ENCODE data around the gene RAB21.

DNA sequence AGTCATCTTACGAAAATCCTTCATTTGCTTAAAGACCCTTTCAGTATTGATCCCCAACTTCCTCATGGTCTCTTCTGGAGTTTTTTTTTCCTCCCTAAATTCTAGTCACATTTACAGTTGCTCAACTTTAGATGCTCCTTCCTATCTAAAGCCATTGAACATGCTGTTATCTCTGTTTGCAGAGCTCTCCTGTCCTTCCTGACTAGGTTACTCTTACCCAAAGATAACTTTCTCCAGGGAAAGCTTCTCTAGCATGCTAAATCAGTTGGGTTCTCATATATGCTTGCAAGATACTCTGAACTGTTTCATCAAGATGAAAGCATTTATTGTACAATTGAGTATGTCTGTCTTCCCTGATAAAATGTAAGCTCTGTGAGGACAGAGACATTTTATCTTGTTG is 1.8 kb upstream of the RAB21 start:
- TF ChIP-seq, protein P1, sequence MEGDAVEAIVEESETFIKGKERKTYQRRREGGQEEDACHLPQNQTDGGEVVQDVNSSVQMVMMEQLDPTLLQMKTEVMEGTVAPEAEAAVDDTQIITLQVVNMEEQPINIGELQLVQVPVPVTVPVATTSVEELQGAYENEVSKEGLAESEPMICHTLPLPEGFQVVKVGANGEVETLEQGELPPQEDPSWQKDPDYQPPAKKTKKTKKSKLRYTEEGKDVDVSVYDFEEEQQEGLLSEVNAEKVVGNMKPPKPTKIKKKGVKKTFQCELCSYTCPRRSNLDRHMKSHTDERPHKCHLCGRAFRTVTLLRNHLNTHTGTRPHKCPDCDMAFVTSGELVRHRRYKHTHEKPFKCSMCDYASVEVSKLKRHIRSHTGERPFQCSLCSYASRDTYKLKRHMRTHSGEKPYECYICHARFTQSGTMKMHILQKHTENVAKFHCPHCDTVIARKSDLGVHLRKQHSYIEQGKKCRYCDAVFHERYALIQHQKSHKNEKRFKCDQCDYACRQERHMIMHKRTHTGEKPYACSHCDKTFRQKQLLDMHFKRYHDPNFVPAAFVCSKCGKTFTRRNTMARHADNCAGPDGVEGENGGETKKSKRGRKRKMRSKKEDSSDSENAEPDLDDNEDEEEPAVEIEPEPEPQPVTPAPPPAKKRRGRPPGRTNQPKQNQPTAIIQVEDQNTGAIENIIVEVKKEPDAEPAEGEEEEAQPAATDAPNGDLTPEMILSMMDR (IDR thresholded peaks at IDR 0.05; ENCODE audit: low read depth, low read length, poor library complexity, severe bottlenecking) = no peak
- no peak for TF ChIP-seq EZH2phosphoT487 (IDR thresholded peaks at IDR 0.05; ENCODE audit: borderline replicate concordance, low read length)

Measured in DOHH2 (cell line).